Measurements from ENCODE around the gene ACP1. TPM values are rescaled to one million over a fixed set of nuclear protein-coding genes. Genes with fewer than 3 reads are reported as not detected.

Gene ACP1
- total and polyA plus RNA-seq, 10 of the 15 experiments (the other 5 are each of a cell fraction or from before 2014, with no cell fraction given) = 120 to 468 (median 175) TPM

GRCh38 chr2:253202-253638, 11.5 kb upstream of the ACP1 start:
- H3K36me3 ChIP-seq (ENCODE audit: control insufficient read depth in 2 of 2, insufficient read depth in 2 of 2, low read length in 1 of 2) = no peaks in the 10 kb centered on the region
- H3K4me1 ChIP-seq (ENCODE audit: control insufficient read depth, insufficient read depth, low read length) = no peaks in the 10 kb centered on the region
- H3K9me3 ChIP-seq (replicated peaks; ENCODE audit: control insufficient read depth, insufficient read depth, low read length) = peaks cover 2% of the 10 kb centered on the region; the same call in 1 of the 3 replicates
- in situ Hi-C loops (cut with MboI) (no loop called here), intact Hi-C loops (cut with micrococcal nuclease; ENCODE audit: unreplicated experiment) (no loop called here)
- H3K27me3 ChIP-seq (replicated peaks in 1 of 2; ENCODE audit: control insufficient read depth in 2 of 2, insufficient read depth in 2 of 2, low read length in 1 of 2) = no peaks in the 10 kb centered on the region
- ChIA-PET SMC1A (ENCODE audit: uncharacterized antibody, unreplicated experiment) (no interaction called here), RAD21 (ENCODE audit: unreplicated experiment) (no interaction called here), POLR2A (no interaction called here), CTCF (interaction anchor here (1.4 kb wide), 1 partner anchor 383 kb away, joined by 4 read pairs; no protein-coding TSS in a partner anchor)
- no peak for DNase-seq (ENCODE audit: low read depth, low spot score)
- no peak overlapping the region for H2AFZ ChIP-seq (ENCODE audit: control insufficient read depth, low read depth, low read length)
- no TSS peak for BruUV-seq (replicated peaks)
- H4K20me1 ChIP-seq (ENCODE audit: control insufficient read depth, insufficient read depth) = no peaks in the 10 kb centered on the region
- no peak overlapping the region for H3K4me2 ChIP-seq (ENCODE audit: control insufficient read depth, insufficient read depth)
- no peak for FAIRE-seq
- WGBS (ENCODE audit: insufficient coverage, insufficient replicate concordance, low lambda C conversion rate, missing lambda C conversion rate) = 79% methylated on average over 8 of the region's 8 CpGs
- no peak overlapping the region for H3K9ac ChIP-seq (ENCODE audit: control insufficient read depth, insufficient read depth, low read length)
- no peak overlapping the region for H3K4me3 ChIP-seq
- no peak for ATAC-seq
- no peak overlapping the region for H3K27ac ChIP-seq (ENCODE audit: control insufficient read depth, insufficient read depth)
- H3K79me2 ChIP-seq (ENCODE audit: control insufficient read depth, insufficient read depth, low read length) = no peaks in the 10 kb centered on the region
- TF ChIP-seq NR2C1 (IDR thresholded peaks at IDR 0.05) (no peak), MEF2A (IDR thresholded peaks at IDR 0.05; ENCODE audit: insufficient read depth, low read depth, low read length) (no peak), ATF7 (IDR thresholded peaks at IDR 0.05; ENCODE audit: low read depth) (no peak), CTCF (IDR thresholded peaks at IDR 0.05 in 2 of 3, conservative IDR thresholded peaks at IDR 0.05 in 1 of 3; ENCODE audit: control insufficient read depth in 2 of 3, extremely low read depth in 1 of 3, insufficient read depth in 1 of 3, low read depth in 3 of 3, low read length in 3 of 3) (no peak), GABPA (IDR thresholded peaks at IDR 0.05; ENCODE audit: low read depth) (no peak), RFX5 (IDR thresholded peaks at IDR 0.05; ENCODE audit: low read depth, low read length) (no peak), NFYA (IDR thresholded peaks at IDR 0.05; ENCODE audit: borderline replicate concordance, low read depth, low read length) (no peak), ZBTB4 (CRISPR knock-in tag; IDR thresholded peaks at IDR 0.05) (no peak), RAD21 (IDR thresholded peaks at IDR 0.05; ENCODE audit: insufficient read depth, low read depth, low read length) (no peak), CUX1 (IDR thresholded peaks at IDR 0.05; ENCODE audit: insufficient replicate concordance, low read depth, low read length) (no peak), CHD1 (IDR thresholded peaks at IDR 0.05; ENCODE audit: low read depth, low read length) (no peak), POLR2AphosphoS5 (IDR thresholded peaks at IDR 0.05; ENCODE audit: low read length) (no peak), ZSCAN29 (IDR thresholded peaks at IDR 0.05) (no peak), ZNF217 (IDR thresholded peaks at IDR 0.05) (no peak), SMAD5 (IDR thresholded peaks at IDR 0.05; ENCODE audit: low read depth) (no peak)
